22Rv1 (cell line): ENCODE measurements around the gene DGCR6L.
"Not testable (repeated sequence)": the region's sequence is repeated elsewhere in the genome, so short reads cannot be mapped to it uniquely, and the experiment has no call there.

Experiments used
- CTCF ChIP-seq: fragments of 450-650 bp; IDR thresholded peaks from 2 replicates; pipeline ENCODE4 v1.5.1; 2017; ENCODE audit warnings: mild to moderate bottlenecking
- ZFX ChIP-seq: fragments of 450-650 bp; IDR thresholded peaks from 2 replicates; pipeline ENCODE4 v1.6.1; 2017; ENCODE audit warnings: antibody characterized with exemption, borderline replicate concordance

- not testable (repeated sequence) for TF ChIP-seq CTCF, ZFX
These were observed 12.1 kb downstream of the DGCR6L start for GRCh38 chr22:20307448-20308447.
